SW 1271 (cell line): ENCODE data around the gene FXR1.
A peak's percentile ranks its signal among the peaks of the same experiment; 100 is the strongest.
"Not testable (repeated sequence)": the region's sequence is repeated elsewhere in the genome, so short reads cannot be mapped to it uniquely, and the experiment has no call there.

Experiments
- DNase-seq, 2 experiments: peaks; one replicate each; lab custom pipeline; 2025; lab: John Stamatoyannopoulos, UW

FXR1 gene

DNA sequence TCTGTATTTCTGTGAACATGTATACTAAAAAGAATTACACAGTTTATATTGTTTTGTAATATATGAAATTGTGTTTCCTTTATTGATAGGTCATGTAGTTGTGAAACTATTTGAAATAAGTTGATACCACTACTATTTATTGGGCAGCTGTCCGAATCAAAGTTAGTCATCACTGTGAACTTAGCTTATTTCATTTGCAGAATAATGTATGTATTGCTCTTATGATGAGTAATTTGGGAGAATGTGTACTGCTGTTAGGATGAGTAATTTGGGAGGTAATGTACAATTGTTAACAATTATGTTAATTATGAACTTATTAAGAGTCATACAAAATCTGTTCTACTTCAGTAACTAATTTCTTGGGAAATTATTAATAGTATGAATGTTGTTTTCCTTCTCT lies 22.2 kb downstream of the FXR1 start:
- DNase-seq: no peak

DNA sequence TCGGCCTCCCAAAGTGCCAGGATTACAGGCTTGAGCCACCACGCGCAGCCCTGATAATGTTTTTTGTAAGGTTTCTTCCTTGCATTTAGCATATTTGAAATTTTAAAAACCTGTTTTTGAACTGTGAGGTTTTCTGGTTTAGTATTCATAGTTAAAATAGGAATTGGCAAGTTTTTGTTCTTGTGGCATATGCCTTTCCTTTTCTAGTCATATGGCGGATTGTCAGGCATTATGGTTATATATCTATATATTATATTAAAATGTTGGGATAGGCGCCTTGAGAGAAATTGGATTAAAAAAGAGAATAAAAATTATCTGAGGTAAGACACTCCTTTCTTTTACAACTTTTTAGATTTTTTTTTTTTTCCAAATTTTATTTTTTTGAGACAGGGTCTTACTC lies 28.4 kb downstream of the FXR1 start:
- DNase-seq: no peak

DNA sequence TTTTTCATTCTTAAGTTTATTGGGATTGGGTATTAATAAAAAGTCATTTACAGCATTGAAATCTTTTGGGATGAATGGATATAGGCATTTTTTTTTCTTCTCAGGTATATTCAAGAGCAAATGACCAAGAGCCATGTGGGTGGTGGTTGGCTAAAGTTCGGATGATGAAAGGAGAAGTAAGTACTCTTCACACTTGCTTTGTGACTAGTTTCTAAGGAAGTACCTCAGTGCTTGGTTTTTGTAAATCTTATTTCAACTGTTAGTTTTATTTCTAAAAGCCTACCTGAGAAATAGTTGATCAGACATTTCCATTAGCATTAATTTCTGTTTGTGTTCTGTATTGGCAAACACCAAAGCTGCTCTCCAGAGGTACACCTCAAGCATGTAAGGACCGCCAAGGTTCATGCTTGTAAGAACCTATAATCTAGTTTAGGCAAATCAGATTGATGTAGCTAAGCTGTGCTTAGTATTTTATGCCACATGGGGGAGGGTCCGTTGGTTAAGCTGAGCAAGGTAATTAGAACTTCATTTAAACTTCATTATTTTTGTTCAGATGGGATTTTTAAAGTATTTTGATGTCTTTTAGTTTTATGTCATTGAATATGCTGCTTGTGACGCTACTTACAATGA lies 35.4 kb downstream of the FXR1 start:
- no peak for DNase-seq

DNA sequence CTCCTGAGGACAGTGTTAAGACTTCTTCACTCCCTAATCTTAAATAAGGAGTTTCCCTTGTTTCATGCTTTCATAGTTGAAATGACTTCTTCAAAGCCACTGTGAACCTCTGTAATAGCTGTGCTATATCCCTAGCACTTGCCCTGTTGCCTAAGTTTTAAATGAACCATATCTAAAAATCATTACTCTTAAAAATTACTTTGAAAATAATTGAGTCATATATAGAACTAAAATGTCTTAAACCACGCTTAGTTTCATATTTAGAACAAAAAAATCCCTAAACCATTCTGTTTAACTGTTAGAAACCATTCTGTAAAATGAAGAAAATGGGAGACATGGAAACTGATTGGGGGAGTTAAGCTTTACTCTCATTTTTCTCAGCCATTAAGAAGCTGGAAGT lies 47.2 kb downstream of the FXR1 start:
- DNase-seq: no peak

DNA sequence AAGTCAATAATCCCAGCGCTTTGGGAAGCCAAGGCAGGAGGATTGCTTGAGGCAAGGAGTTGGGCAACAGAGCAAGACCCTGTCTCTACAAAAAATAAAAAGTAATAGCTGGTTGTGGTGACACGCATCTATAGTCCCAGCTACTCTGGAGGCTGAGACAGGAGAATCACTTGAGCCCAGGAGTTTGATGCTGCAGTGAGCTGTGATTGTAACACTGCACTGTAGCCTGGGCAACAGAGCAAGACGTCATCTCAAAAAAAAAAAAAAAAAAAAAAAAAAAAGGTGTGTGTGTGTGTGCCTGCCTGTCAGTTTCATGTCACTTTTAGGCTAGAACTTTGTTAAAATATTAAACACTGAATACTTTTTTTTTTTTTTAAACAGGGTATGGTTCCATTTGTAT lies 48.6 kb downstream of the FXR1 start:
- no peak for DNase-seq

DNA sequence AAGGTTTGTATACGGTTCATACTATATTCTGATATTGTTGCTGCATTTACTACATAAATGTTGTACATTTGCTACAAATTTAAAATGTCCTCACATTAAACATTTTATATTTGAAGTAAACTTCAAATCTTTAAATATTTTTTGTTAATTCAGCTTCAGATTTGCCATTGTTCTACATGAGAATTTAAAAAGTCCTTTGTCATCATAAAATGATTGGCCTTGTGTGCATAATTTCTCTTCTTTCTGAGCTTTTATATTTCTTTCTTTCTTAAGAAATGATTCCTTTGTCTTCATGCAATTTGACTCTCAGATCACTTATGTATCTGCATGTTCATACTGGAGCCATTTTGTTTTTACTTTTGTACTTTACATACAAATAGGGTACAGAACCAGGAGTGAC lies 49.1 kb downstream of the FXR1 start:
- no peak for DNase-seq

DNA sequence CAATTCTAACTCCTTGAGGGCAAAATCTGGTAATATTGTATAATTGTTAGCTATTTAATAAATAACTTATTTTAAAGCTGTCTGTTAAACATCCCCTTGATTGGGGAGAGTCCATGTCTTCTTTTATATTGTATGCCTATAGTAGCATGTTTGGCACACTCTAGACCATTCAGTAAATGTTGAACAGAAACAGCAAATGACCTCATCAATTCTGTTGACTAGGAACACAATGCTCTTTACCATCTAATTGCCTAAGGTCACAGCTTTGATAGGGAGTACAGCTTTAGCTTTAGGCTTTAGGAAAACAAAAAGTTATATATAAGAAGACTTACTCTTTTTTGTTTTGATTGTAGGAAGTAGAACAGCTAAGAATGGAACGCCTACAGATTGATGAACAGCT lies 50.1 kb downstream of the FXR1 start:
- no peak for DNase-seq

DNA sequence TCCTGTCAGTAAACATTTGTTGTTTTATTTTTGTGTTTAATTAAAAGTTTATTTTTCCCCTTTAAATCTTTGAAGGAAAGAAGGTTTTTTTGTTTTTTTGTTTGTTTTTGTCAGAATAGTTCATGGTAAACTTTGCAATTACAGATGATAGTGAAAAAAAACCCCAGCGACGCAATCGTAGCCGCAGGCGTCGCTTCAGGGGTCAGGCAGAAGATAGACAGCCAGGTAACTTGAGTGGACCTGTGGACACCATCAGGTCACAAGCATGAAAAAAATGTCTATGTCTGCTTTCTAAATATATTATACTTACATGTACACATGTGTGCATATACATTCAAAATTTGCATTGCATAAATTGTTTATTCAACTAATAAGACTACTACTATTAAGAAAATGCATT lies 58.5 kb downstream of the FXR1 start:
- no peak for DNase-seq

DNA sequence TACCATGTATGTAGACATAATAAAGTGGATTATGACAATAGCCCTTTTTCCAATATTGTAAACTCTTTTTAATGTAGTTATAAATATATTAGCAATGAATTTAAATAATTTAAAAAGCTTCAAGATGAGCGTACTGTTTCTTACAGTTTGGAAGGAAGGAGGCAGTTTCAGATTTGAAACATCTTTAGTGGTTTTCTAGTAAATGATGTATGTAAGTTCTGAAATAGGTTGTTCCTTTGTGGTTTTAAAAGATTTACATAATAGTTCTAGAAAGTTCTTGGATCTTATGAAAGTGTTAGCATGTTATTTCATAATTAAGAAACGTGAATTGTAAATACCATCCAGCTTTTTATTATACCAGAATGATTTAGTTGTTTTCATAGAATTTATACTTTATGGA lies 61.1 kb downstream of the FXR1 start:
- DNase-seq: no peak

DNA sequence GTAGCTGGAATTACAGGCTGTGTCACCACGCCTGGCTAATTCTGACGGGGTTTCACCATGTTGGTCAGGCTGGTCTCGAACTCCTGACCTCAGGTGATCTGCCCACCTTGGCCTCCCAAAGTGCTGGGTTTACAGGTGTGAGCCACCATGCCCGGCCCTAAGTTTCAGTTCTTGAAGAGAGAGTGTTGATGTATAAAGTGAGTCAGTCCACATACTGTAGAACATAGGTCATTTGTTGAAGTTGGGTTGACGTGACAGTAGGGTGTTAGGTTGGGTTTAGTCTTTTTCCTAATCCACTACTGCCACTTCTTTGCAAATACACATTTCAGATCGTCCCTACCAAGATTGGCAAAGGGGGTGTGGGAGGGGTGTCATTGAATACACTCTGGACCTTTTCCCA lies 61.8 kb downstream of the FXR1 start:
- no peak for DNase-seq

DNA sequence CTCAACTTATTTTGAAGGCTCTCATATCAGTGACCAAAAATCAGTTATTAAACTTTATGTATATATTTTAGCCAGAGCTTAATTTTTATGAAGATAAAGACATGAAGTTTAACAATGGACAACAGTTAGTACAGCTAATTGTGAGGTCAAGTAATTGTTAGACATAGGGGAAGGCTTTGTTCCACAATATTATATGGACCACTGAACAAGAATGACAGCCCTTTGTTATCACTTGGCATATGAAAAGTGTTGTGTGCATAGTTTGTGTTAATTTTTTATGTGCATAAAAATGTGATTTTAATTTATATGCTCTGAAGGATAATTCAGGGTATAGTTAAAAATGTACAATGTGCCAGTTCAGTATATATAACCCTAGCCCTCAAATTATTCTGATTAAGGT lies 65.0 kb downstream of the FXR1 start:
- DNase-seq: no peak

DNA sequence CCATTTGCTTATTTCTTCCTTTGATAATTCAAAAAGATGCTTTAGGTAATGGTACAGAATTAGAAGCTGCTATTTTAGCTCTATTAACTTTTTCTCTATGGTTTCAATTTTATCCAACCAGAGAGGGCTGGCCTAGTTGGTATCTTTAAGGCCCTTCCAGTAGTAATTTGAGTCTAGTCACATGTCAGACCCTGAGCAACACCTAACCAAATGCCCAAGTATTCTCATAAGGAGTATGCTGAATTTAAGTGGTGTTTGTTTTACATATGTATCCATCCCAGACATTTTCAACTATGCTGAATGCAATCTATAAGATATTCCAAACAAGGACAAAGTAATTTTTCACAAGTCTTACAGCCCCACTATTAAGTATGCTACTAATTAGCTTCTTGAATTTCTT lies 67.5 kb downstream of the FXR1 start:
- DNase-seq: no peak

DNA sequence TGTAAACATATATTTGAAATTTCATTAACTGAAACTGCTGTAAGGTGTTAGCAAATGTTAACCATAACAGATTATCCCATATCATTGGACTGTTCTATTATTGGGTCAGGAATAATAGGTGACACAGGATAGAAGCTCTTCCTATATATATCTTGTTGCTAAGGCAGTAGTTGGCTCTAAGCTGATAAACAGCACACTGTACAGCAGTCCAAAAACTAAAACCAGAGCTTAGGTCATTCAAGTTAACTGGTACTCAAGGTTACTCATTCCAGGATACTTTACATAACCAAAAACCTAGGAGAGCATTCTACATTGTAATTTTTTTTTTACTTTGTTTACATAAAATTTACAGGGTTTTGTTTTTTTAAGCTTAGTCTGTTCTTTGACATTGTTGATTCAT lies 68.1 kb downstream of the FXR1 start:
- no peak for DNase-seq

DNA sequence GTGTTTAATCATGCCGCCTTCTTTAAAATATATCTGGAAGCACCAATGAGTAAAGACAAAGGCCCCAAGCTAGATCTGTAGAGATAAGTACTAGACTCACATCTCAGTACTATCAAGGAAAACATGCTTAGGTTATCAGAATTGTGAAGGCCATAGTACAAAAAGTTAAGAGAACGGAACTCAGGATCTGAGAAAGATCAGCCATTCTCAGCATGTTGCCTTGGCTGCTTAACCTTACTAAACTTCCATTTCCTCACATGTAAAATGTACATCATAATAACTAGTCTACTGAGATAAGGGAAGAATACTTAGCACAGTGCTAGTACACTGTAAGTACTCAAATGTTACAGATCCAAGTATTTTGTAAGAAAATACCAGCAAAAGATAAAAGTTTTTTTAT lies 69.4 kb downstream of the FXR1 start:
- no peak for DNase-seq

DNA sequence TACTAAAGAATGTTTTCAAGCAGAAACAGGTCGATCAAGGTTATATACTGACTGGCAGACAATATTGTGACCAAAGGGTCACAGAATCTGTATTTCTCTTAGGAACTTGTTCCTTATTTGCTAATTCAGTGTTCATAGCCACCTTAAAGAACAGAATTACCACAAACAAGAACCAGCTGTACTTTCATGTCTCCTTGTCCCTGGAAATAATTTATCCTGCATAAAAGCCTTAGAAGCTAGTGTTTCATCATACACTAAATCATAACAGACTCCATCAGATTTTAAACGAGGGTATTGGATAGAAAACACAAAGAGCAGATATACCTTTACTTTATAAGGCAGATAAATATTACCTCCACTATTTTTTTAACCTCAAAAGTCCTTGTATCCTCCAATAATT lies 70.7 kb downstream of the FXR1 start:
- DNase-seq: no peak

DNA sequence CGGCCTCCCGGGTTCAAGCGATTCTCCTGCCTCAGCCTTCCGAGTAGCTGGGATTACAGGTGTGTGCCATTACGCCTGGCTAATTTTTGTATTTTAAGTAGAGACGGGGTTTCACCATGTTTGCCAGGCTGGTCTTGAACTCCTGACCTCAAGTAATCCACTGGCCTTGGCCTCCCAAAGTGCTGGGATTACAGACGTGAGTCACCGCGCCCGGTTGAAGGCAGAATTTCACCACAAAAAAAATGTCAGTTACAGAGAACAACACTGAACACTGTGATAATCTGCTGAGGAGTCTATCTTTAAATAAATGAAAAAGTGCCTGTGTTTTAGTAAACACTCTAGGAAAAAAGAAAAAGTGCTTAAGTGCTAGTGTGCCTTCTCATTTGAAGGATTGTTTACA lies 73.9 kb downstream of the FXR1 start:
- DNase-seq: not testable (repeated sequence)

DNA sequence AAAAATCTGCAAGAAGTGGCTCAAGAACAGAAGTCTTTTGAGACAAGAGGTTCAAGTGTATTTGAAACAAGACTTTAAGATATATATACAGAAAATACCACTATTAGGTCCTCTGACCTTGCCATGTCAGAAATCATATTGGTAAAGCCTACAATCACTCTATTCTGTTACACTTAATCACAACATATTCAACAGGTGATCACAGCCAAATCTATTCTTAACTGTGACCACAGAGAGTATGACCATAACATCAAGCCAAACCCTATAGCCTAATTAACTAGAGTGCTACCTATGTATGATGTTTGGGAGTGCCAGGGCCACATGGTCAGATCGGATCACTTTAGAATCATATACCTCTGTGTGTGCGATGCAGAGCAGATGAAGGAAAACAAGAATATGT lies 74.9 kb downstream of the FXR1 start:
- no peak for DNase-seq

DNA sequence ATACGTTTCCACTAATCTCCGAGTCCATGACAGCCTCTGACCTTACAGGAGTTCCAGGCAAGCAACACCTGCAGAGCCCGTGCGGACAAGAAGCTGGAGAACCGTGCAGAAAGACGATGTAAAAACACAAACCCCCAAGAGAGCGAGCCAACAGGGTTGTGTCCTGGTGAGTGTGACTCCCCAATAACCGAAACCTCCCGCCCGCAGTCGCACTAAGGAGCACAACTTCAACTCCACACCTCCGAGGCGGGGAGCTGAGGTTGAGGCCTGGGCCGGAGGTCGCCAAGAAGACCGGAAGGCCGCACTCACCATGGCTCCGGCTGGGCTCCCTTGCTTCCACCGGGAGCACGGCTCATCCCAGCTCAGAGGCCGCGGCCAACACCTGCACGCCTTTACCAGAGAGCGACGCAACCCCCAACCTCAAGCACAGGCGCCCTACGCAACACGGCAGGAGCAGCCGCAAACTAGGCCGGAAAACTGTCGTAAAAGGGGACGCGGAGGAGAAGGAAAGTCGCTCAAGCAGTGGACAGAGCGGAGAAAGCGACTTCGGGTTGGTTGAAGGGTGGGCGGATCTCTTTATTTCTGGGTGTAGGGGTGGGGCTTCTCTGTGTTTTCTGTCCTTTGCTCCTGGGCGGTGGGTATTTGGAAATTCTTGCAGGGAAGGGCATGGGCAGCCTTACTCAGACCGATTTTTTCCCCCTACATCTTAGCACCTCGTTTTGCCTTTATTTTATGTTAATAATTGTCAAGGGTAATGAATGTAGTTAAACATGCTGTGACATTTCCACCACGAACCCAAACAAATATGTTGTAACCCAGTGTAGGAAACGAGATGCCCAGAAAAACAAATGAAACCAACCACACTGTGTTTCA lies 77.1 kb downstream of the FXR1 start, which contains the start of gene DNAJC19:
DNAJC19 (minus strand) TSS at position 446 of the 873 bp plus-strand sequence; CDS start at position 312, 134 bp downstream.
- peak; percentile 92 to 96 for DNase-seq

DNA sequence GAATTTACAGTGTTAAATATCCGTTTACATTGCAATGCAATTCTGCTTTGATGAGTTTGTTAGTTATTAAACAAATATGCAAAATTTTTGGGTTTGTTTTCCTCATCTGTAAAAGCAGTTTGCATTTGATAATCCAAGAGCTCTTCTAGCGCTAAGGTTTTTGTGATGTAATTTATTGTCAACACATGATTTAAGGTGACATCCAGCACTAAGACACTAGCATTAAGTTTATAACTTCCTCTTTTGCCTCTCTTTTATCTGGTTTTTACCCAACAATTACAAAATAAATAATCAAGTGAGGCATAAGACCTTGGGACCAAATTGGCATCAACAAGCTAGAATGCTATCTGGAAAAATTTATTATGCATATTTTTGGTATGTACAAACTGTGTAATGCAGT lies 78.0 kb downstream of the FXR1 start:
- no peak for DNase-seq

DNA sequence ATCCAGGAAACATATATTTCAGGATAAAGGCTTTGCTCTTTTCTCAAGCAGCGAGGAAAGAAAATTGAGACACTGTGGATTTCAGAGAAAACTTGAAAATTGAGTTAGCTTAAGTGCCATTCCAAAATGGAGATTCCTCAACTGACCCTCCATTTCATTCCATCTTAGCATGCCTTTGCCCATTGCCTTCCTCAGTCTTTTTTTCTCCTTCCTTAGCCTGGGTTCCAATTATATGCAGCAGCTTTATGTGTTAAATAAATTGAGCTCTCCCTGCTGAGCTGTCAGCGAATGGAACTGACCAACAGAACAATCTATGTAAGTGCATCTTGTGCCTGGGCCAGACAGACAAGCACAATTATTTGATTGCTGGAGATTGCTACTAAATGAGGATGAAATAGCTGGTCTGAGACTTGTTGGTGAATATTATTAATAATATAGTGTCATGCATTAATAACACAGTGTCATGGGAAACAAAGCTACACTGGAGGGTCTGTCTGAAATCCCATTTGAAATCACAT lies 84.0 kb downstream of the FXR1 start:
- no peak for DNase-seq

DNA sequence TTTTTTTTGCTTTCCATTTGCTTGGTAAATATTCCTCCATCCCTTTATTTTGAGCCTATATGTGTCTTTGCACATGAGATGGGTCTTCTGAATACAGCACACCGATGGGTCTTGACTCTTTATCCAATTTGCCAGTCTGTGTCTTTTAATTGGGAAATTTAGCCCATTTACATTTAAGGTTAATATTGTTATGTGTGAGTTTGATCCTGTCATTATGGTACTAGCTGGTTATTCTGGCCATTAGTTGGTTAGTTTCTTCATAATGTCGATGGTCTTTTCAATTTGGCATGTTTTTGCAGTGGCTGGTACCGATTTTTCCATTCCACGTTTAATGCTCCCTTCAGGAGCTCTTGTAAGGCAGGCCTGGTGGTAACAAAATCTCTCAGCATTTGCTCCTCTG lies 89.9 kb downstream of the FXR1 start:
- DNase-seq: not testable (repeated sequence)

DNA sequence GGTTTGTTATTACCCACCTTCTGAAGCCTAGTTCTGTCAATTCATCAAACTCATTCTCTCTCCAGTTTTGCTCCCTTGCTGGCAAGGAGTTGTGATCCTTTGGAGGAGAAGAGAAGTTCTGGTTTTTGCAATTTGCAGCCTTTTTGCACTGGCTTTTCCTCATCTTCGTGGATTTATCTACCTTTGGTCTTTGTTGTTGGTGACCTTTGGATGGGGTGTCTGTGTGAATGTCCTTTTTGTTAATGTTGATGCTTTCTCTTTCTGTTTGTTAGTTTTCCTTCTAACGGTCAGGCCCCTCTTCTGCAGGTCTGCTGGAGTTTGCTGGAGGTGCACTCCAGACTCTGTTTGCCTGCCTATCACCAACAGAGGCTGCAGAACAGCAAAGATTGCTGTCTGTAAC lies 91.0 kb downstream of the FXR1 start:
- DNase-seq: not testable (repeated sequence)

DNA sequence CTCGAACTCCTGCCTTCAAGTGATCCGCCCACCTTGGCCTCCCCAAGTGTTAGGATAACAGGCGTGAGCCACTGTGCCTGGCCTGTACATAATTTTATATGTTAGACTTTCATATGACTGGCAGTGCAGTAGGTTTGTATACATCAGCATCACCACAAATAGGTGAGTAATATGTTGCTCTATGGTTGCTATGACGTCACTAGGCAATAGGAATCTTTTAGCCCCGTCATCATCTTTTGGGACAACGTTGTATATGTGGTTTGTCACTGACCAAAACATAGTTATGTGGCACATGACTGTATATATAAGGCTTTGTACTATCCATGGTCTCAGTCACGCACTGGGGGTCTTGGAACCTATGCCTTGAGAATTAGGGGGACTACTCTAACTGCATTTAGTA lies 94.1 kb downstream of the FXR1 start:
- DNase-seq: no peak
